Ovary (tissue), 3 donors: ENCODE data around the gene ATF6.

Source experiments
- POLR2A ChIP-seq: fragments of 450-650 bp; IDR thresholded peaks from one replicate; pipeline ENCODE4 v1.6.1; 2017; ENCODE audit warnings: antibody characterized with exemption, mild to moderate bottlenecking, moderate library complexity
- TF ChIP-seq, protein P1 (sequence below), 3 donors: fragments of 450-650 bp in 2 of 3; fragments of 200-600 bp in 1 of 3; IDR thresholded peaks; one replicate each; pipeline versions ENCODE4 v1.5.1 to v1.8.0; 2016 to 2022; ENCODE audit warnings: antibody characterized with exemption in 3 of 3, mild to moderate bottlenecking in 1 of 3
- donor health status: DM: no; HTN: no; CAD: no.

GRCh38 chr1:161915051-161915503, 149.0 kb downstream of the ATF6 start:
- no peak for TF ChIP-seq POLR2A
- TF ChIP-seq, protein P1, sequence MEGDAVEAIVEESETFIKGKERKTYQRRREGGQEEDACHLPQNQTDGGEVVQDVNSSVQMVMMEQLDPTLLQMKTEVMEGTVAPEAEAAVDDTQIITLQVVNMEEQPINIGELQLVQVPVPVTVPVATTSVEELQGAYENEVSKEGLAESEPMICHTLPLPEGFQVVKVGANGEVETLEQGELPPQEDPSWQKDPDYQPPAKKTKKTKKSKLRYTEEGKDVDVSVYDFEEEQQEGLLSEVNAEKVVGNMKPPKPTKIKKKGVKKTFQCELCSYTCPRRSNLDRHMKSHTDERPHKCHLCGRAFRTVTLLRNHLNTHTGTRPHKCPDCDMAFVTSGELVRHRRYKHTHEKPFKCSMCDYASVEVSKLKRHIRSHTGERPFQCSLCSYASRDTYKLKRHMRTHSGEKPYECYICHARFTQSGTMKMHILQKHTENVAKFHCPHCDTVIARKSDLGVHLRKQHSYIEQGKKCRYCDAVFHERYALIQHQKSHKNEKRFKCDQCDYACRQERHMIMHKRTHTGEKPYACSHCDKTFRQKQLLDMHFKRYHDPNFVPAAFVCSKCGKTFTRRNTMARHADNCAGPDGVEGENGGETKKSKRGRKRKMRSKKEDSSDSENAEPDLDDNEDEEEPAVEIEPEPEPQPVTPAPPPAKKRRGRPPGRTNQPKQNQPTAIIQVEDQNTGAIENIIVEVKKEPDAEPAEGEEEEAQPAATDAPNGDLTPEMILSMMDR (IDR thresholded peaks at IDR 0.05) = no peak
